Uterus (tissue), 4 donors: Measurements from ENCODE around the gene FSTL5. TPM values are rescaled to one million over a fixed set of nuclear protein-coding genes. Genes with fewer than 3 reads are reported as not detected.
"Not testable (repeated sequence)": the region's sequence is repeated elsewhere in the genome, so short reads cannot be mapped to it uniquely, and the experiment has no call there.

ENCODE experiments used
- DNase-seq, 2 donors: peaks; one replicate each; pipeline ENCODE4 v3.0.0-alpha.2; 2019 to 2020
- H3K27ac ChIP-seq, 2 donors: fragments of 200-600 bp; sonication (generic); 1 replicate in 1 of 2; 2 replicates in 1 of 2; pipeline ENCODE4 v1.5.1; 2016 to 2018
- H3K27me3 ChIP-seq, 2 donors: fragments of 200-600 bp; sonication (generic); one replicate each; pipeline ENCODE4 v1.5.1; 2018 to 2019; ENCODE audit warnings: control low read depth in 1 of 2
- H3K36me3 ChIP-seq, 2 donors: fragments of 200-600 bp; sonication (generic); one replicate each; pipeline ENCODE4 v1.5.1; 2019; ENCODE audit warnings: control low read depth in 1 of 2
- H3K4me1 ChIP-seq, 2 donors: fragments of 200-600 bp; sonication (generic); one replicate each; pipeline ENCODE4 v1.5.1; 2018 to 2019; ENCODE audit warnings: control low read depth in 1 of 2
- H3K4me3 ChIP-seq, 2 donors: fragments of 200-600 bp; sonication (generic); 1 replicate in 1 of 2; 2 replicates in 1 of 2; pipeline ENCODE4 v1.5.1; 2018 to 2019; ENCODE audit warnings: mild to moderate bottlenecking in 1 of 2
- H3K9me3 ChIP-seq, 2 donors: fragments of 200-600 bp; sonication (generic); one replicate each; pipeline ENCODE4 v1.5.1; 2019; ENCODE audit warnings: control low read depth in 1 of 2
- CTCF ChIP-seq, 4 experiments: fragments of 200-600 bp in 2 of 4; fragments of 450-650 bp in 2 of 4; sonication (generic) in 2 of 4; IDR thresholded peaks; one replicate each; pipeline ENCODE4 v1.5.1; 2016 to 2019; ENCODE audit warnings: antibody characterized with exemption in 4 of 4, mild to moderate bottlenecking in 2 of 4, moderate library complexity in 1 of 4
- POLR2A ChIP-seq, 2 donors: fragments of 450-650 bp; IDR thresholded peaks; one replicate each; pipeline ENCODE4 v1.6.1; 2016; ENCODE audit warnings: antibody characterized with exemption in 2 of 2, mild to moderate bottlenecking in 1 of 2, moderate library complexity in 1 of 2
- intact Hi-C: fragments of 100-400 bp; cut with DNase I; formaldehyde crosslinking; loops from one replicate; pipeline ENCODE4 v1.15.1; 2023; ENCODE audit warnings: low total_unique reads
- total RNA-seq, 4 donors: library from RNA; depleted of rRNA in 3 of 4; stranded (reverse); fragments of >200 nt in 3 of 4; gene quantifications; one replicate each; pipeline versions ENCODE4 v1.1.0 to v1.2.4, GENCODE V29; 2014 to 2023
- donor health status: DM: yes; HTN: yes; CAD: no.

Gene FSTL5
- total RNA-seq, 4 donors from 2014 or later = 2.4 TPM; not detected in 3

GRCh38 chr4:162104459-162105124 is 59.2 kb downstream of the FSTL5 start:
- H3K36me3 ChIP-seq = no peaks in the 10 kb centered on the region
- no peaks in the 10 kb centered on the region for H3K4me1 ChIP-seq
- H3K9me3 ChIP-seq = no peaks in the 10 kb centered on the region
- no peak overlapping the region for H3K27ac ChIP-seq
- no peak for DNase-seq
- intact Hi-C loops = no loop called here
- no peak for TF ChIP-seq POLR2A (IDR thresholded peaks at IDR 0.05)
- no peak overlapping the region for H3K4me3 ChIP-seq
- H3K27me3 ChIP-seq = no peaks in the 10 kb centered on the region

- H3K27ac ChIP-seq, H3K27me3 ChIP-seq, DNase-seq, H3K36me3 ChIP-seq, intact Hi-C loops, H3K9me3 ChIP-seq, H3K4me3 ChIP-seq, H3K4me1 ChIP-seq: not testable (repeated sequence)
Measured at GRCh38 chr4:162103908-162104307, 59.9 kb downstream of the FSTL5 start.

DNA sequence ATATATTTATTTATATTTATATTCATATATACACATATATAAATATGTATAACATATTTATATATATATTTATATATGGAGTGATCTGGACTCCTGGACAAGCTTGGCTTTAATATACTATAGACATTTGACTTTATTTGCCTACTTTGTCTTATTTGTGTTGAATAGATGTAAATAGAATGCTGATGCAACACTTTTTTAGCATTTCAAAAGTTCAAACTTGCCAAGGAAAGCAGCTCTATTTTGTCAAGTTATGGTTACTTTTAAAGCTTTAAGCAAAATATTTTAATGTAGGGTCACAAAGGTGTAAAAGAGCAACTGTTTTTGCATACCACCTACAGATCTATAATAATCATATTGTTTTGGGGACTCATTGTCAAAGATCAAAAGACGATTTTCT is 61.1 kb downstream of the FSTL5 start:
- Histone ChIP-seq H3K36me3 (no peaks in the 10 kb centered on the region), H3K9me3 (no peaks in the 10 kb centered on the region), H3K4me1 (no peaks in the 10 kb centered on the region), H3K27me3 (no peaks in the 10 kb centered on the region), H3K4me3 (no peak overlapping the region), H3K27ac (no peak overlapping the region)
- intact Hi-C loops = no loop called here
- no peak for DNase-seq
- TF ChIP-seq CTCF (IDR thresholded peaks at IDR 0.05) (no peak), POLR2A (IDR thresholded peaks at IDR 0.05) (no peak)

DNA sequence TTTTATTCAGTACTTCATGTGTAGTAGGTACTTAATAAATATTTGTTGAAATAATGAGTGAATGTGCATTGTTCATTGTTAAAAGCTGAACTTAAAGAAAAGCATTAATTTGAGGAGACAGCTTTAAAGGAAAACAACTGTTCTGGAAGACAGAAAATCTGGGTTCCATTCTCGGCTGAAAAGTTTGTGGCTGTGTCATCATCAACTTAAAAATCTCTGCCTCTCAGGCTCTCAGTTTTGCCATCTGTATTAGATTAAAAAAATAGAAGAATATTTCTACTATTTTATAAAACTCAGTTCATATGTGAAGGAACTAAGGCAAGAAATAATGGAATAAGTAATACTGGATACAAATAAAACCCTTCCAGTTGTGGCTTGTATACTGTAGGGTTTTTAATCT is 62.5 kb downstream of the FSTL5 start:
- DNase-seq = no peak
- intact Hi-C loops = no loop called here
- no peak overlapping the region for H3K27ac ChIP-seq
- no peaks in the 10 kb centered on the region for H3K4me1 ChIP-seq
- H3K4me3 ChIP-seq = no peak overlapping the region
- TF ChIP-seq CTCF (IDR thresholded peaks at IDR 0.05) = no peak
- TF ChIP-seq POLR2A (IDR thresholded peaks at IDR 0.05) = no peak
- no peaks in the 10 kb centered on the region for H3K36me3 ChIP-seq
- H3K9me3 ChIP-seq = no peaks in the 10 kb centered on the region
- H3K27me3 ChIP-seq = no peaks in the 10 kb centered on the region

- no peak for TF ChIP-seq POLR2A (IDR thresholded peaks at IDR 0.05)
- TF ChIP-seq CTCF (IDR thresholded peaks at IDR 0.05) = no peak
- Histone ChIP-seq H3K4me1 (no peaks in the 10 kb centered on the region), H3K36me3 (no peaks in the 10 kb centered on the region), H3K9me3 (no peaks in the 10 kb centered on the region), H3K4me3 (no peak overlapping the region), H3K27ac (no peak overlapping the region), H3K27me3 (no peaks in the 10 kb centered on the region)
- intact Hi-C loops = no loop called here
- DNase-seq = no peak
Measured at GRCh38 chr4:162075726-162076125, 88.1 kb downstream of the FSTL5 start.

- intact Hi-C loops = no loop called here
- no peak for DNase-seq
- Histone ChIP-seq H3K4me3 (no peak overlapping the region), H3K27me3 (no peaks in the 10 kb centered on the region), H3K9me3 (no peaks in the 10 kb centered on the region), H3K4me1 (no peaks in the 10 kb centered on the region), H3K27ac (no peak overlapping the region), H3K36me3 (no peaks in the 10 kb centered on the region)
- TF ChIP-seq CTCF (IDR thresholded peaks at IDR 0.05) (no peak), POLR2A (IDR thresholded peaks at IDR 0.05) (no peak)
Measured at GRCh38 chr4:162061214-162061613, 102.6 kb downstream of the FSTL5 start.
